Stimulated activated naive CD8-positive, alpha-beta T cell treated with anti-CD3 and anti-CD28 coated beads, Interleukin-15, Interleukin-2, amounts not matched to agents 100 ng/mL and 50 ng/mL, for 24 hours (primary cell): ENCODE measurements around the gene GOLT1A.
A peak's percentile ranks its signal among the peaks of the same experiment; 100 is the strongest.

Source experiments
- H3K27ac Mint-ChIP-seq: one replicate; pipeline ENCODE4 v1.8.0; 2021; ENCODE audit warnings: mild to moderate bottlenecking, mixed read lengths
- H3K27me3 Mint-ChIP-seq: one replicate; pipeline ENCODE4 v1.8.0; 2021; ENCODE audit warnings: mixed read lengths
- H3K36me3 Mint-ChIP-seq: one replicate; pipeline ENCODE4 v1.8.0; 2021; ENCODE audit warnings: low read depth, mixed read lengths
- H3K4me1 Mint-ChIP-seq: one replicate; pipeline ENCODE4 v1.8.0; 2021; ENCODE audit warnings: low read depth, mixed read lengths
- H3K4me3 Mint-ChIP-seq: one replicate; pipeline ENCODE4 v1.8.0; 2021; ENCODE audit warnings: mild to moderate bottlenecking, mixed read lengths
- H3K9me3 Mint-ChIP-seq: one replicate; pipeline ENCODE4 v1.8.0; 2021; ENCODE audit warnings: mixed read lengths

GOLT1A gene, protein sequence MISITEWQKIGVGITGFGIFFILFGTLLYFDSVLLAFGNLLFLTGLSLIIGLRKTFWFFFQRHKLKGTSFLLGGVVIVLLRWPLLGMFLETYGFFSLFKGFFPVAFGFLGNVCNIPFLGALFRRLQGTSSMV

DNA sequence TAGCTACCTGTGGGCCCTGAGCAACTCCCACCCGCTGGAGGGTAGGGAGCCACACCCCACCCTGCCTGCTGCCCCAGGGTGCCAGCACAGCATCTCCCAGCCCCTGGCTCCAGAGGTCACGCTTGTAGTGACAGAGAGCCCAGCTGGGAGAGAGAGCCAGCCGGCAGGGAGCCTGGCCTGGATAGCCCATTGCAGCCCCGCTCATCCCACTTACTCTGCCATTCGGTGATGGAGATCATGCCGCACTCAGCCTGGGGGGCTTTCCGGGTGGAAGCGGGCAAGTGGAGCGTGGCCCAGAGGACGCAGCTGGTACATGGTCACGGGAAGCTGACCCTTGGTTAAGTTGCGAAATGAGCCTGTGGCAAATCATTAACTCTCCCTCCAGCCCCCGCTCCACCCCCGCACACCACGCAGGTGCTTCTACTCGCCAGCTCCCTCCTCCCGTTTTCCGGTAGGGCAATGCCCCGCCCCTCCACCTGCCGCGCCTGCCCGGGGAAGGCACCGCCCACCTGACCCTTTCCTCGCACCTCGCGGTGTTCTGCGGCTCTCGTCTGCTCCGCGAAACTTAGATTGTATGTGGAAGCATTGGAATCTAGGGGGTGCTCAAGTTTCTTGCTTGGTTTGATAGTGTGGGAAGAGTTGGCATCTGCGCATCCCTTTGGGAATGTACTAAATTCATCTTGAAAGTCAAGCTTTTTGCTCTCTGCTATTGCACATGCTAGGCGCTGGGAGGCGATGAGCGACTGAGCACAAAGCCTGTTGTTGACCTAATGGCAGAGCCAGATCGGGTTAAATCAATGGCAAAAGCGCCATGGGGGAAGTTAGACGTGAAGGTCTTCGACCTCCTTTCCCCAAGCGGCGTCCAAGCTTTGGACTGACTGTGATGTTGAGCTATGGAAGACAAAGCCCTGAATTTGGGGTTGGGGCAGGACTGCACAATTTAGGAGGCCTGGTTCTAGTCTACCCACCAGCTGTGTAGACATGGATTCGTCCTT is at the start of gene GOLT1A:
Gene GOLT1A, minus strand, starts transcription at position 321 of the 995 bp plus-strand sequence. Its CDS starts 82 bp downstream, at position 239.
- no peaks in the 10 kb centered on the region for H3K9me3 Mint-ChIP-seq
- H3K27ac Mint-ChIP-seq: no peak within 1 kb of the TSS
- H3K4me3 Mint-ChIP-seq: peak within 1 kb of the TSS; percentile 58
- peaks cover 1% of the 10 kb centered on the region for H3K27me3 Mint-ChIP-seq
- H3K36me3 Mint-ChIP-seq: no peaks in the 10 kb centered on the region
- peaks cover 10% of the 10 kb centered on the region for H3K4me1 Mint-ChIP-seq

DNA sequence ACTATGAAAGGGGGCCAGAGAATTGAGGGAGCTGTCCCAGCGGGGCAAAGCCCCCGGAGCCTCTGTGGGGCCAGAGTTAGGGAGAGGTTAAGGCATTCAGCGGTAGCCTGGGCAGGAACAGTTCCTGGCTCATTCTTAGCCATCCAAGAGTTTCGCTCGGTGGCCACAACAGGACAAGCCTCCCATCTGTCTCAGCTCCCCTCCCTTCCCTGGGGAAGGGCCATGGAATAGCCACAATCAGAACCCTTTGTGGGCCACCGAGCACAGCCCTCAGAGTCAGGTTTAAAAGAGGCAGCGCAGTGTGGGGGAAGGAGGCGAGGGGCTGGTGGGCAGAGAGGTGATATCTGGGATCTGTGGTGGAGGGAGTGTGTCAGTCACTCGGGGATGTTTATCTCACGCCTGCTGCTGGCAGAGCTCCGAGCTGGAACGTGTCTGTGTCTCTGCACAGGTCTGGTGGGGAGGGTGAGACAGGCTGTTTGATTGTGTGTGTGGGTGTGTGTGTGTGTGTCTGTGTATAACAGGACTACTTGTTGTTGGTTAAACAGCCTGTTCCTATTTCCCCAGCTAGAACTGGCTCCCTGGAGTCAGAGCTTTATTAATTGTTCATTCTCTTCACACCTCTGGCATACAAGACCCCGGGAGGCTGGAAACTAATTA is 49.6 kb upstream of the GOLT1A start:
- Mint-ChIP-seq H3K4me1 (no peaks in the 10 kb centered on the region), H3K9me3 (no peaks in the 10 kb centered on the region), H3K36me3 (no peaks in the 10 kb centered on the region), H3K4me3 (no peak overlapping the region), H3K27ac (no peak overlapping the region), H3K27me3 (no peaks in the 10 kb centered on the region)

DNA sequence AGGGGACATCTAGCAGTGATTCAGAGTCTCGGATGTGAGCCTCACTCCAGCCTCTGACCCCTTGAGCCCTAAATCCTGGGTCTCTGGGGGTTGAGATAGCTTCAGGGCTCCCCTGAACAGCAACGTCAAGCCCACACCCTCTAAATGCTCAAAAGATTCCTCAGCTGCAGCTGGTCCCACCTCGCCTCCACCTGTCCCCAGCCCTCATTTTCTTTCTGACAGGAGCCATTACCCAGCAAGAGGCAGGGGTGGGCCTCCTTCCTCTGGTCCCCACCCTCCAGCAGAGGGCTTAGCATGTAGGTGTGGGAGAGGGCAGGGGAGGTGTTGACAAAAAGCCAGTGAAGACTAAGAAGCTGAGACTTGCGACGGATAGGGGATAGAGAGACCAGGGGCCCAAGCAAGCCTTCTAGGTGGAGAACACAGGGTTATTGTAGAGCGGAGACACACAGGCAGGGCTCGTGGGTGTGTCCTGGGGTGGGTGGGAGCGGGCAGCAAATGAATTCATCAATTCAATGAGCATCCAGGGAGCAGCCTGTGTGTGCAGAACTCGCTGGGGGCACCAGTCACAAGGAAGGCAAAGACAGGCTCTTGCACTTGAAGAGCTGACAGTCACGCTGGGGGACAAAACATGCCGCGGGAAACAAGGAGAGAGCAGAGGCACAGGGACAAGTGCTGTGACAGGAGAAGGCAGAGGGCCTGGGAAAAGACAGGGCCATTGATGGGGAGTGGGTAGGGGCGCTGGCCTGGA is 48.9 kb upstream of the GOLT1A start:
- H3K4me1 Mint-ChIP-seq: no peaks in the 10 kb centered on the region
- H3K36me3 Mint-ChIP-seq: no peaks in the 10 kb centered on the region
- no peaks in the 10 kb centered on the region for H3K9me3 Mint-ChIP-seq
- H3K4me3 Mint-ChIP-seq: no peak overlapping the region
- H3K27ac Mint-ChIP-seq: no peak overlapping the region
- no peaks in the 10 kb centered on the region for H3K27me3 Mint-ChIP-seq

DNA sequence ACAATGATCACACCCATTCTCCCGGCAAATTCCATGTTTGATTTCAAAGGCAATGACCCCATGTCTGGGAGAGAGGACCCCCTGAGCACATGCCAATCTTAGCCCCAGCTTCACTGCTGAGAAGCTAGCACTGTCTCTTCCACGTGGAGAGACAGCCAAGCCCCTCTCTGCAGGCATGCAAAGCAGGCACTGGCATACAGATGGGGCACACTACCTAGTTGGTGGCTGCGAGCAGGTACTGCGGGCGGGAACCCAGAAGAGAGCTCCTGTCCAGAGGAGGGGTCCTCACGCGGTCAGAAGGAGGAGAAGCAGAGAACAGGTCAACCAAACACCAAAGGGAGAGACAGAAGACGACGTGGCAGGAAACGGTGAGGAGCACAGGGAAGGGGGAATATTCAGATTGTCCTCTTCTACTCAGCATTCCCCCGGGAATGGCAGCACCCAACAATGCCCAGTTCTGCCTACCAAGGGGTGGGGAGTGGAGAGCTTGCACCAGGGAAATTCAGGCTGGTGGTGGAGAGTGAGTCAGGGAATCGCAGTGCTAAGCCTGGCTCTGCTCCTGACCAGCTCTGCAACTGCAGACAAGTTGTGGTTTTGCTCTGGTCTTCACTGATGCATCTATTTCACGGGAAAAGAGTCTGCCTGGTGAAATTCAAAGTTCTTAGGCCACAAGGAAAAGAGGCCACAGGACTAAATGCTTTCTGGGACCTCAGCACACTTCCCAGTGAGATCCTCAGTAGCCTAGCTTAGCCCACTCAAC is 48.1 kb upstream of the GOLT1A start:
- Mint-ChIP-seq H3K4me3 (no peak overlapping the region), H3K27me3 (no peaks in the 10 kb centered on the region), H3K9me3 (no peaks in the 10 kb centered on the region), H3K36me3 (no peaks in the 10 kb centered on the region), H3K27ac (no peak overlapping the region), H3K4me1 (no peaks in the 10 kb centered on the region)

DNA sequence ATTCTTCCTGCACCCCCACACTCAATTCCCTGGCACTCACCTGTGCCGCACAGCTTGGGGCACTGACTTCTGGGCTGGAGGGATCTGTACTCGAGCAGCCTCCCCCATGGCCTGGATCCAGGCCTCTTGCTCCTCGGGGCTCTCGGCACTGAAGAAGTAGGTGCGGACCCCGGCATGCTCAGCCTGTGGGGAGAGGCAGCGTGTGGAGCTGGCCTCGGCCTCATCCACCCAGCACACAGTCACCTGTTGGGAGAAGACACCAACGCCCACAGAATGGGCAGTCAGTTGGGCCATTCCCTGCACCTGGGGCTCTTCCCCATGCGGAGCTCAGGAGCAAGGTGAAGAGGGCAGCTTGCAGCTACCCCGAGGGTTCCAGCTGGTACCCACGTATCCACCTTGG is 47.5 kb upstream of the GOLT1A start:
- no peak overlapping the region for H3K4me3 Mint-ChIP-seq
- no peaks in the 10 kb centered on the region for H3K9me3 Mint-ChIP-seq
- H3K27me3 Mint-ChIP-seq: no peaks in the 10 kb centered on the region
- H3K4me1 Mint-ChIP-seq: no peaks in the 10 kb centered on the region
- H3K36me3 Mint-ChIP-seq: no peaks in the 10 kb centered on the region
- H3K27ac Mint-ChIP-seq: no peak overlapping the region

DNA sequence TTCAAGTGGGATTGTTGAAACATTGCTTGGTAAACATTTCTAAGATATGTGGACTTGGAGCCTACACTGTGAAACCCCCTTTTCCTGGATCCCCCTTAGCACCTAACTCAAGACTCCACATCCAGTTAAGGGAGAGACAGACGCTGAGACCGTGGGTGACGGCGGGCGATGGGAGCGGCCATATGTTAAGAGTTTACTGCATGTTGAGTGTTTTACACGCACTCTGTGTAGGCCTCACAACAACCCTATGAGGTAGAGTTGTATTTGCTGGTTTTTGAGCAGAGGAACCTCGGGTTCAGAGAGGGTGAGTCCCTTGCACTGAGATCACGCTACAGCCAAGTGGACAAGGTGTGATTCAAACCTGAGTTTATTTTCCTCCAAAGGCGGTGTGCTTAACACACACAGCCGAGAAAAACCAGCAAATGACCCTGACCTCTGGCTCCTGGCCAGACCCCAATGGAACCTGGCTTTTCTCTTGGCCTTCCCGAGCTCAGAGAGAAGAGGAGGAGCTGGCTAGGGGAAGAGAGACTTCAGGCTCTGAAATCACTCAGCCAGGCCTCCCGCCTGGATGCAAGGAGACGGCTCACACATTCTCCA is 46.9 kb upstream of the GOLT1A start:
- no peaks in the 10 kb centered on the region for H3K27me3 Mint-ChIP-seq
- no peaks in the 10 kb centered on the region for H3K9me3 Mint-ChIP-seq
- H3K27ac Mint-ChIP-seq: no peak overlapping the region
- no peak overlapping the region for H3K4me3 Mint-ChIP-seq
- no peaks in the 10 kb centered on the region for H3K4me1 Mint-ChIP-seq
- no peaks in the 10 kb centered on the region for H3K36me3 Mint-ChIP-seq

DNA sequence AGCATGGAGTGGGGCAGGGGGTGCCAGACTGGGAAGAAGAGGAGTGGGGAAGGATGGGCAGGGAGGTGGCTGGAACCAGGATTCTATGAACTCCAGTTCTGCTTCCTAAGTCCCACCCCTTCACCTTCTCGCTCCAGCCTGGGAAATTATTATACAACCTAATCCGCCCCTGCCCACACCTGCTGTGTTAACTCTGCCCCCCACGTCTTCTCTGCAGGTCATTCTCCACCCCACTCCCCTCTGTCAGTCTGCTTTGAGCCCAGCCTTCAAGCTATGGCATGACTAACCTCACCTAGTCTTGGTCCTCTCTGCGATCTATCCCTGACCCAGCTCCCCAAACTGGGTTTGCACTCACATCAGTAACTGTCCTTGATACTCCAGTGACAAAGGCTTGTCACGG is 46.0 kb upstream of the GOLT1A start:
- Mint-ChIP-seq H3K36me3 (no peaks in the 10 kb centered on the region), H3K27ac (no peak overlapping the region), H3K4me3 (no peak overlapping the region), H3K27me3 (no peaks in the 10 kb centered on the region), H3K4me1 (no peaks in the 10 kb centered on the region), H3K9me3 (no peaks in the 10 kb centered on the region)

DNA sequence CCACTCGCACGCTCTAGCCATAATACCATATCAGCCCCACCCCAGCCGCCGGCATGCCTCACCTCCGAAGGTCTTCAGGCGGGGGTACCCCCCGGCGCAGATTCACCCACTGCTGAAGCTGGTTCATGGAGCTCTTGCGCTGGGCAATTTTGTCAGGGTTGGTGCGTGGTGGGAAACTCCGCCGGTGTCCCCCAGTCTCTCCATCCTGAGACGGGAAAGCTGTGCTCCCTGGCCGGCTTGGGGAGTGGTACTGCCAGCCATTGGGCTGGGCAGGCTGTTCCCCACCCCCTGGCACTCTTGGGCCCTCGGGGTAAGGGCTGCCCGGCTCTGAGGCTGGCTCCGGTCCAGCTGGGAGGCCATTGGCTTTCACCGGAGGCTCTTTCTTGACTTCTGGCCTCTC is 45.4 kb upstream of the GOLT1A start:
- Mint-ChIP-seq H3K27me3 (no peaks in the 10 kb centered on the region), H3K36me3 (no peaks in the 10 kb centered on the region), H3K4me3 (no peak overlapping the region), H3K27ac (no peak overlapping the region), H3K9me3 (no peaks in the 10 kb centered on the region), H3K4me1 (no peaks in the 10 kb centered on the region)

DNA sequence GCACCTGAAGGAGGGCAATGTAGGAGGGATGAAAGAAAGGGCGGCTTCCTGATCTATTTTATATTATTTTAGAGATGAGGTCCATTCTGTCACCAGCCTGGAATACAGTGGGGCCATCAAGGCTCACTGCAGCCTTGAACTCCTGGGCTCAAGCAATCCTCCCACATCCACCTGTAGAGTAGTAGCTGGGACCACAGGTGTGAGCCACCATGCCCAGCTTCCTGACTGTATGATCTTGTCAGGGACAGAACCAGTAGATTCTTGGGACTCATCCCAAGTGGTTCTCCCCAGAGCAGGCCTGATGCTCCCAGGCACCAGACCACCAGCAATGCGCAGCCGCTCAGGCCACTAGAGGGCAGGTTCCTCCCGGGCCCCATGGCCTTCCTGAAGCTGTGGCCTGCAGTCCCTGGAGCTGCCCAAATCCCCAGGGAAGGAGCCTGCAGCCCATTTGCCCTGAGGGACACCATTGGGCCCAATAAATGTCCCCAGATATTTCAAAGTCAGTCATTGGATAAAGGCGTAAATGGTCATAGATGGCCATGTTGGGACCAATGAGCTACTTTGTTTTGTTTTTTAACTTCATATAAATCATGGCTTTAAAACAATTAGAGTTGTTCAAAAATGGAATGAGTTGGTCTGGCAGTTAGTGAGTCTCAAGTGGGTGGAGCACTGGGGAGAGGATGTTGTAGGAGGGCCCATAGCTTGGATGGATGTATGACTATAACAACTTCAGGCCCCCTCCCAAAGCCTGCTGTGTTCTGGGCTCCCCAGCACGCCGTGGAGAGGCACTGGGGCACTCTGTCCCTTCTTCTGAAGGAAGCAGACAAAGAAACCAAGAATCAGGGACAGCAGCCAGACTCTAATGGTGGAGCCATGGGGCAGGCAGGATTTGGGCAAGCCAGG is 44.7 kb upstream of the GOLT1A start:
- no peaks in the 10 kb centered on the region for H3K36me3 Mint-ChIP-seq
- no peaks in the 10 kb centered on the region for H3K4me1 Mint-ChIP-seq
- no peaks in the 10 kb centered on the region for H3K9me3 Mint-ChIP-seq
- no peak overlapping the region for H3K4me3 Mint-ChIP-seq
- peak overlapping the region; percentile 31 for H3K27ac Mint-ChIP-seq
- H3K27me3 Mint-ChIP-seq: no peaks in the 10 kb centered on the region

DNA sequence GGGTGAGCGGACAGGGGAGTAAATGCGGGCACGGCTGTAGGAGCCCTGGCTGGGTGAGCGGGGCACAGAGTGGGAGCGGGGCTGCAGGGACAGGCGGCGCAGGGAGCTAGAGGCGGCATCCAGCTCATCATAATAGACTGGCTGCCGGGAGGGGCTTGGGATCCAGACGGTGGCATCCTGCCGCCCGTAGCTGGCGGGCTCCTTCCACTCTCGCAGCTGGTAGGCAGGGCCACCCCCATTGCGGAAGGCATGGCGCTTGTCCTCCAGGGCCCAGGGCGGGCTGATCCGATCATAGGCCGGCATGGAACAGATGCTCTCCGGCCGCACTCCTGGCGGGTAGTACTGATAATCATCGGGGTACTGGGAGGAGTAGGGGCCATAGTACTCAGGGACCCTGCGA is 43.7 kb upstream of the GOLT1A start:
- H3K9me3 Mint-ChIP-seq: no peaks in the 10 kb centered on the region
- H3K36me3 Mint-ChIP-seq: no peaks in the 10 kb centered on the region
- H3K27ac Mint-ChIP-seq: no peak overlapping the region
- H3K4me1 Mint-ChIP-seq: no peaks in the 10 kb centered on the region
- H3K27me3 Mint-ChIP-seq: no peaks in the 10 kb centered on the region
- H3K4me3 Mint-ChIP-seq: no peak overlapping the region

DNA sequence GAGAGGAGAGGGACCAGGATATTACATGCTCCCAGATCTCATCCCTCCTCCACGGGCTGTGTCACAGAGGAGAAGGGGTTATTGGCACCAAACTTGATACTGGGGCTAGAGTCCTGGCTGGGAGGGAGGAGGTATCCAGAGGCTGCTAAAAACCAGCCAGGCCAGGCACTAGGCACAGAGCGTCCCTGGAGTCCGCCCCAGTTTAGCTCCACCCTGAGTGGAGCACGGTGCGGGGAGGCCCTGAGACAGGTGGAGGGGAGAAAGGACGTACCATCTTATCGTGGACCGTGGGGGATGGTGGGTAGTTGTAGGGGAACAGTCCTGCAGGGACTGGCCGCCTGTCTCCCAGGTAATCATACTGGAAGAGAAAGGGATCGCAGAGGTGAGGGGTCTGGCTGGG is 42.7 kb upstream of the GOLT1A start:
- Mint-ChIP-seq H3K9me3 (no peaks in the 10 kb centered on the region), H3K4me3 (no peak overlapping the region), H3K36me3 (no peaks in the 10 kb centered on the region), H3K27ac (no peak overlapping the region), H3K27me3 (no peaks in the 10 kb centered on the region), H3K4me1 (no peaks in the 10 kb centered on the region)

DNA sequence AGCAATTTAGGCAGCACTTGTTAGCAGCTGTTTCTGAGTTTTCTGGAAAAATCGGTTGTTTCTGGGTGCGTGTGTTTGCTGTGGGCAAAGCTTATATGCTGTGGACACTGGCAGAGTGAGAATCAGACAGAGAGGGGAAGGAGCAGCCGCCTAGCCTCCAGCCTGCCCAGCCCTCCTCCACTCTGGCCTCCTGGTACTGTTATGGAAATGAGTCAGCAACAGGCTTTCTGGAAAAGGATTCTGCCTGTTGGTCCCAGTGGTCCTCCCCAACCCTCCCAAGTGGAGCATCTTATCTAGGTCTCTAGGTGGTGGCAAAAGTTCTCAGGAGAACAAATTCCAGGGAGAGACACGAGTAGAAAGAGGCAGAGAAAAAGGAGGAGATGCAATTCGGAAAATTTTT is 42.2 kb upstream of the GOLT1A start:
- H3K9me3 Mint-ChIP-seq: no peaks in the 10 kb centered on the region
- no peak overlapping the region for H3K27ac Mint-ChIP-seq
- no peak overlapping the region for H3K4me3 Mint-ChIP-seq
- H3K36me3 Mint-ChIP-seq: no peaks in the 10 kb centered on the region
- no peaks in the 10 kb centered on the region for H3K27me3 Mint-ChIP-seq
- no peaks in the 10 kb centered on the region for H3K4me1 Mint-ChIP-seq

DNA sequence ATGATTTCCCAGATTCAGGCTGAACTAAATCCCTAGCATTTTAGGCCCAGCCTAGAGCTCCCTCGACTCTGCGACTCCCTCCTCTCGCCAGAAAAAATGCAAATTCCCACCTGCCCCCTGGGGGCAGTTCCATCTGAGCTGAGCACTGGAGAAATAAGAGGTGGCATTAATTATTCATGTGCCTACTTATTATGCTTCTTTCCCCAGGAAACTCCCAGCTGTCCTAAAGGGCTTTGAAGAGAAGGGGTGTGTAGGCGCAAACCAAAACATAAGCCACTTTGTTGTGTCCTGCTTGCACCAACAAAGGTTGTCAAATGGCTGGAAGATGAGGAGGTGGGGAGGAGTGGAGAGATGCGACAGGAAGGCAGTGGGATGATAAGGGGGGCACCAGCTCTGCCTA is 41.4 kb upstream of the GOLT1A start:
- H3K27ac Mint-ChIP-seq: no peak overlapping the region
- no peak overlapping the region for H3K4me3 Mint-ChIP-seq

More for the DNA sequence above, 41.4 kb upstream of the GOLT1A start:
- H3K27me3 Mint-ChIP-seq: no peaks in the 10 kb centered on the region
- H3K4me1 Mint-ChIP-seq: no peaks in the 10 kb centered on the region
- no peaks in the 10 kb centered on the region for H3K36me3 Mint-ChIP-seq
- H3K9me3 Mint-ChIP-seq: no peaks in the 10 kb centered on the region
